ENCODE measurements around the gene COMMD4.
"Not testable (repeated sequence)": the region's sequence is repeated elsewhere in the genome, so short reads cannot be mapped to it uniquely, and the experiment has no call there.

GRCh38 chr15:75298541-75299310 is 37.1 kb upstream of the COMMD4 start:
- TF ChIP-seq CTCF (IDR thresholded peaks at IDR 0.05; ENCODE audit: extremely low read depth in 1 of 2, insufficient read depth in 1 of 2, low read depth in 1 of 2, low read length in 2 of 2); POLR2A (IDR thresholded peaks at IDR 0.05; ENCODE audit: low read depth, low read length); POLR2AphosphoS5 (IDR thresholded peaks at IDR 0.05; ENCODE audit: insufficient read depth, low read depth, low read length): not testable (repeated sequence)

Data from endothelial cell of umbilical vein (primary cell).